ENCODE results near the gene AAK1. TPM values are rescaled to one million over a fixed set of nuclear protein-coding genes. Genes with fewer than 3 reads are reported as not detected.
A peak's percentile ranks its signal among the peaks of the same experiment; 100 is the strongest.

Gene AAK1
- total and polyA plus RNA-seq, 2 experiments from 2014 or later = 39.0 to 52.4 TPM

GRCh38 chr2:69494126-69494525 is 149.4 kb downstream of the AAK1 start (continued):
- no peak for TF ChIP-seq REST (IDR thresholded peaks at IDR 0.05; ENCODE audit: unreplicated experiment)
- TF ChIP-seq CREB1 (CRISPR knock-in tag; IDR thresholded peaks at IDR 0.05; ENCODE audit: low read depth) = no peak
- TF ChIP-seq EZH2phosphoT487 (IDR thresholded peaks at IDR 0.05; ENCODE audit: unreplicated experiment) = no peak
- no peak for TF ChIP-seq ZNF114 (CRISPR knock-in tag; IDR thresholded peaks at IDR 0.05)
- no peak for TF ChIP-seq JUNB (IDR thresholded peaks at IDR 0.05; ENCODE audit: unreplicated experiment)
- no peak for TF ChIP-seq NANOG (IDR thresholded peaks at IDR 0.05; ENCODE audit: borderline replicate concordance)

- Histone ChIP-seq H3K27ac (ENCODE audit: low read depth) (peak overlapping the region; percentile 50; the same call in 1 of the 2 replicates), H4K20me1 (replicated peaks; ENCODE audit: insufficient read depth) (no peaks in the 10 kb centered on the region), H3K4me1 (ENCODE audit: insufficient read depth) (no peaks in the 10 kb centered on the region), H3K4me2 (no peak overlapping the region), H3F3A (replicated peaks; ENCODE audit: low read depth) (0 out of 2 replicates have a peak, but pooled peaks cover 5% of the 10 kb centered on the region), H3K9me2 (ENCODE audit: insufficient read depth) (no peaks in the 10 kb centered on the region), H3K79me2 (replicated peaks; ENCODE audit: insufficient read depth) (no peaks in the 10 kb centered on the region), H2AFZ (no peak overlapping the region), H3K4me3 (no peak overlapping the region), H3K36me3 (ENCODE audit: insufficient read depth) (no peaks in the 10 kb centered on the region), H3K27me3 (ENCODE audit: insufficient read depth) (no peaks in the 10 kb centered on the region)
- Mint-ChIP-seq H3K27ac (no peak overlapping the region), H3K4me3 (no peak overlapping the region), H3K36me3 (ENCODE audit: low read depth) (no peaks in the 10 kb centered on the region), H3K27me3 (ENCODE audit: insufficient read depth, low read depth, poor library complexity) (no peaks in the 10 kb centered on the region), H3K4me1 (peaks cover 5% of the 10 kb centered on the region; the same call in 1 of the 3 replicates), H3K9me3 (no peaks in the 10 kb centered on the region)
- DNase-seq (ENCODE audit: low spot score) = peak; percentile 30
- ATAC-seq = peak; percentile 72
- TF ChIP-seq POLR2AphosphoS5 (IDR thresholded peaks at IDR 0.05; ENCODE audit: low read depth) = no peak
- TF ChIP-seq, protein P1, sequence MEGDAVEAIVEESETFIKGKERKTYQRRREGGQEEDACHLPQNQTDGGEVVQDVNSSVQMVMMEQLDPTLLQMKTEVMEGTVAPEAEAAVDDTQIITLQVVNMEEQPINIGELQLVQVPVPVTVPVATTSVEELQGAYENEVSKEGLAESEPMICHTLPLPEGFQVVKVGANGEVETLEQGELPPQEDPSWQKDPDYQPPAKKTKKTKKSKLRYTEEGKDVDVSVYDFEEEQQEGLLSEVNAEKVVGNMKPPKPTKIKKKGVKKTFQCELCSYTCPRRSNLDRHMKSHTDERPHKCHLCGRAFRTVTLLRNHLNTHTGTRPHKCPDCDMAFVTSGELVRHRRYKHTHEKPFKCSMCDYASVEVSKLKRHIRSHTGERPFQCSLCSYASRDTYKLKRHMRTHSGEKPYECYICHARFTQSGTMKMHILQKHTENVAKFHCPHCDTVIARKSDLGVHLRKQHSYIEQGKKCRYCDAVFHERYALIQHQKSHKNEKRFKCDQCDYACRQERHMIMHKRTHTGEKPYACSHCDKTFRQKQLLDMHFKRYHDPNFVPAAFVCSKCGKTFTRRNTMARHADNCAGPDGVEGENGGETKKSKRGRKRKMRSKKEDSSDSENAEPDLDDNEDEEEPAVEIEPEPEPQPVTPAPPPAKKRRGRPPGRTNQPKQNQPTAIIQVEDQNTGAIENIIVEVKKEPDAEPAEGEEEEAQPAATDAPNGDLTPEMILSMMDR (conservative IDR thresholded peaks at IDR 0.05; ENCODE audit: low read depth in 2 of 2) = peak in 1 of 2 experiments; percentile 47; a peak in 3 of 4 replicates
Observed at GRCh38 chr2:69493268-69493667, 150.3 kb downstream of the AAK1 start.

DNA sequence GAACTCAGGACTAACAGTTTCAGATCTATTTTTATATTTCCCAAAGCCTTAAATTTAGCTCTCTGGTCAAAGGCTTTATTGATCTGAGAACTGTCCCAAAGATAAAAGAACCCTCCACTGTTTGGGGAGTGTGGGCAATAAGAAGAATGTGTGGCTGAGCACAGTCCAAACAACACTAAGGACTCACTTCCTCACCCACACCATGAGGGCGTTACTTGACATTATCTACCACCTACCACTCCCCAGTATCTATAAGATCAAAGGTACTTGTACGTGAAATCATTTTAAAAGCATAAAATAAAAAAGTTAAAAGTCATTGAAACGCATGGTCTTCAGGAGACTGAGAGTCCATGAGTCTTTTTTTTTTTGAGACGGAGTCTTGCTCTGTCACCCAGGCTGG is 151.7 kb downstream of the AAK1 start:
- Mint-ChIP-seq H3K4me3 (no peak overlapping the region), H3K9me3 (no peaks in the 10 kb centered on the region), H3K36me3 (ENCODE audit: low read depth) (no peaks in the 10 kb centered on the region), H3K27ac (no peak overlapping the region), H3K4me1 (peaks cover 5% of the 10 kb centered on the region; the same call in 1 of the 3 replicates), H3K27me3 (ENCODE audit: insufficient read depth, low read depth, poor library complexity) (no peaks in the 10 kb centered on the region)
- Histone ChIP-seq H3F3A (replicated peaks; ENCODE audit: low read depth) (0 out of 2 replicates have a peak, but pooled peaks cover 5% of the 10 kb centered on the region), H3K4me1 (ENCODE audit: insufficient read depth) (no peaks in the 10 kb centered on the region), H3K9me2 (ENCODE audit: insufficient read depth) (0 out of 2 replicates have a peak, but pooled peaks cover under 1% of the 10 kb centered on the region), H4K20me1 (replicated peaks; ENCODE audit: insufficient read depth) (no peaks in the 10 kb centered on the region), H3K27me3 (ENCODE audit: insufficient read depth) (no peaks in the 10 kb centered on the region), H3K27ac (ENCODE audit: low read depth) (no peak overlapping the region), H2AFZ (no peak overlapping the region), H3K4me2 (no peak overlapping the region), H3K79me2 (replicated peaks; ENCODE audit: insufficient read depth) (no peaks in the 10 kb centered on the region), H3K4me3 (no peak overlapping the region), H3K36me3 (ENCODE audit: insufficient read depth) (no peaks in the 10 kb centered on the region)
- ATAC-seq = no peak
- DNase-seq (ENCODE audit: low spot score) = no peak
- TF ChIP-seq, protein P2, sequence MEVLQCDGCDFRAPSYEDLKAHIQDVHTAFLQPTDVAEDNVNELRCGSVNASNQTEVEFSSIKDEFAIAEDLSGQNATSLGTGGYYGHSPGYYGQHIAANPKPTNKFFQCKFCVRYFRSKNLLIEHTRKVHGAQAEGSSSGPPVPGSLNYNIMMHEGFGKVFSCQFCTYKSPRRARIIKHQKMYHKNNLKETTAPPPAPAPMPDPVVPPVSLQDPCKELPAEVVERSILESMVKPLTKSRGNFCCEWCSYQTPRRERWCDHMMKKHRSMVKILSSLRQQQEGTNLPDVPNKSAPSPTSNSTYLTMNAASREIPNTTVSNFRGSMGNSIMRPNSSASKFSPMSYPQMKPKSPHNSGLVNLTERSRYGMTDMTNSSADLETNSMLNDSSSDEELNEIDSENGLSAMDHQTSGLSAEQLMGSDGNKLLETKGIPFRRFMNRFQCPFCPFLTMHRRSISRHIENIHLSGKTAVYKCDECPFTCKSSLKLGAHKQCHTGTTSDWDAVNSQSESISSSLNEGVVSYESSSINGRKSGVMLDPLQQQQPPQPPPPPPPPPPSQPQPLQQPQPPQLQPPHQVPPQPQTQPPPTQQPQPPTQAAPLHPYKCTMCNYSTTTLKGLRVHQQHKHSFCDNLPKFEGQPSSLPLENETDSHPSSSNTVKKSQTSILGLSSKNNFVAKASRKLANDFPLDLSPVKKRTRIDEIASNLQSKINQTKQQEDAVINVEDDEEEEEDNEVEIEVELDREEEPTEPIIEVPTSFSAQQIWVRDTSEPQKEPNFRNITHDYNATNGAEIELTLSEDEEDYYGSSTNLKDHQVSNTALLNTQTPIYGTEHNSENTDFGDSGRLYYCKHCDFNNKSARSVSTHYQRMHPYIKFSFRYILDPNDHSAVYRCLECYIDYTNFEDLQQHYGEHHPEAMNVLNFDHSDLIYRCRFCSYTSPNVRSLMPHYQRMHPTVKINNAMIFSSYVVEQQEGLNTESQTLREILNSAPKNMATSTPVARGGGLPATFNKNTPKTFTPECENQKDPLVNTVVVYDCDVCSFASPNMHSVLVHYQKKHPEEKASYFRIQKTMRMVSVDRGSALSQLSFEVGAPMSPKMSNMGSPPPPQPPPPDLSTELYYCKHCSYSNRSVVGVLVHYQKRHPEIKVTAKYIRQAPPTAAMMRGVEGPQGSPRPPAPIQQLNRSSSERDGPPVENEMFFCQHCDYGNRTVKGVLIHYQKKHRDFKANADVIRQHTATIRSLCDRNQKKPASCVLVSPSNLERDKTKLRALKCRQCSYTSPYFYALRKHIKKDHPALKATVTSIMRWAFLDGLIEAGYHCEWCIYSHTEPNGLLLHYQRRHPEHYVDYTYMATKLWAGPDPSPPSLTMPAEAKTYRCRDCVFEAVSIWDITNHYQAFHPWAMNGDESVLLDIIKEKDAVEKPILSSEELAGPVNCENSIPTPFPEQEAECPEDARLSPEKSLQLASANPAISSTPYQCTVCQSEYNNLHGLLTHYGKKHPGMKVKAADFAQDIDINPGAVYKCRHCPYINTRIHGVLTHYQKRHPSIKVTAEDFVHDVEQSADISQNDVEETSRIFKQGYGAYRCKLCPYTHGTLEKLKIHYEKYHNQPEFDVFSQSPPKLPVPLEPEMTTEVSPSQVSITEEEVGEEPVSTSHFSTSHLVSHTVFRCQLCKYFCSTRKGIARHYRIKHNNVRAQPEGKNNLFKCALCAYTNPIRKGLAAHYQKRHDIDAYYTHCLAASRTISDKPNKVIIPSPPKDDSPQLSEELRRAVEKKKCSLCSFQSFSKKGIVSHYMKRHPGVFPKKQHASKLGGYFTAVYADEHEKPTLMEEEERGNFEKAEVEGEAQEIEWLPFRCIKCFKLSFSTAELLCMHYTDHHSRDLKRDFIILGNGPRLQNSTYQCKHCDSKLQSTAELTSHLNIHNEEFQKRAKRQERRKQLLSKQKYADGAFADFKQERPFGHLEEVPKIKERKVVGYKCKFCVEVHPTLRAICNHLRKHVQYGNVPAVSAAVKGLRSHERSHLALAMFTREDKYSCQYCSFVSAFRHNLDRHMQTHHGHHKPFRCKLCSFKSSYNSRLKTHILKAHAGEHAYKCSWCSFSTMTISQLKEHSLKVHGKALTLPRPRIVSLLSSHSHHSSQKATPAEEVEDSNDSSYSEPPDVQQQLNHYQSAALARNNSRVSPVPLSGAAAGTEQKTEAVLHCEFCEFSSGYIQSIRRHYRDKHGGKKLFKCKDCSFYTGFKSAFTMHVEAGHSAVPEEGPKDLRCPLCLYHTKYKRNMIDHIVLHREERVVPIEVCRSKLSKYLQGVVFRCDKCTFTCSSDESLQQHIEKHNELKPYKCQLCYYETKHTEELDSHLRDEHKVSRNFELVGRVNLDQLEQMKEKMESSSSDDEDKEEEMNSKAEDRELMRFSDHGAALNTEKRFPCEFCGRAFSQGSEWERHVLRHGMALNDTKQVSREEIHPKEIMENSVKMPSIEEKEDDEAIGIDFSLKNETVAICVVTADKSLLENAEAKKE (CRISPR knock-in tag; IDR thresholded peaks at IDR 0.05) = no peak
- TF ChIP-seq POLR2AphosphoS5 (IDR thresholded peaks at IDR 0.05; ENCODE audit: low read depth) (no peak), CREB1 (CRISPR knock-in tag; IDR thresholded peaks at IDR 0.05; ENCODE audit: low read depth) (no peak)

All from GM23338 (cell line).